Keratinocyte (primary cell): ENCODE data around the gene AIRE. TPM values are rescaled to one million over a fixed set of nuclear protein-coding genes. Genes with fewer than 3 reads are reported as not detected.

Source experiments
- DNase-seq: peaks from one replicate; pipeline ENCODE4 v3.0.0-alpha.2; 2011; ENCODE audit warnings: low read depth, missing footprints, low spot score
- FAIRE-seq: peaks from 2 replicates; lab custom pipeline; 2011; peaks lifted over from hg19 to GRCh38; lab: Jason Lieb, UNC
- H2AFZ ChIP-seq: 2 replicates; pipeline ENCODE4 v1.6.0; 2012; ENCODE audit warnings: low read length, control low read depth, inconsistent platforms; ENCODE audit not compliant: control insufficient read depth
- H3K27ac ChIP-seq: 2 replicates; pipeline ENCODE4 v1.5.1; 2011; ENCODE audit warnings: low read length; ENCODE audit not compliant: control insufficient read depth, insufficient read depth
- H3K27me3 ChIP-seq: 3 replicates; pipeline ENCODE4 v1.6.0; 2011; ENCODE audit warnings: low read length; ENCODE audit not compliant: control insufficient read depth, insufficient read depth; ENCODE audit errors: extremely low read depth
- H3K36me3 ChIP-seq, 2 experiments: 2 replicates in 1 of 2; 3 replicates in 1 of 2; pipeline ENCODE4 v1.5.1; 2011; ENCODE audit warnings: low read length in 2 of 2, mild to moderate bottlenecking in 1 of 2; ENCODE audit not compliant: control insufficient read depth in 2 of 2, insufficient read depth in 2 of 2; ENCODE audit errors: extremely low read depth in 1 of 2
- H3K4me1 ChIP-seq: 3 replicates; pipeline ENCODE4 v1.5.1; 2011; ENCODE audit warnings: low read length; ENCODE audit not compliant: control insufficient read depth, insufficient read depth; ENCODE audit errors: extremely low read depth
- H3K4me2 ChIP-seq: 3 replicates; pipeline ENCODE4 v1.6.0; 2011; ENCODE audit warnings: low read depth, low read length; ENCODE audit not compliant: control insufficient read depth, insufficient read depth; ENCODE audit errors: extremely low read depth
- H3K4me3 ChIP-seq, 3 experiments: fragments of 200-600 bp in 1 of 3; sonication (generic) in 1 of 3; 2 replicates in 2 of 3; 3 replicates in 1 of 3; pipeline ENCODE4 v1.5.1; 2011 to 2016; ENCODE audit warnings: low read length in 3 of 3, mild to moderate bottlenecking in 3 of 3, control low read depth in 2 of 3, inconsistent platforms in 1 of 3, low read depth in 1 of 3, mixed read lengths in 1 of 3, mixed run types in 1 of 3, moderate library complexity in 1 of 3; ENCODE audit not compliant: control insufficient read depth in 2 of 3, insufficient read depth in 2 of 3; ENCODE audit errors: extremely low read depth in 1 of 3
- H3K79me2 ChIP-seq: 2 replicates; pipeline ENCODE4 v1.6.0; 2012; ENCODE audit warnings: low read length; ENCODE audit not compliant: control insufficient read depth, insufficient read depth
- H3K9ac ChIP-seq: 3 replicates; pipeline ENCODE4 v1.6.0; 2011; ENCODE audit warnings: low read length; ENCODE audit not compliant: control insufficient read depth, insufficient read depth; ENCODE audit errors: extremely low read depth
- H3K9me1 ChIP-seq: 3 replicates; pipeline ENCODE4 v1.6.0; 2011; ENCODE audit warnings: low read length; ENCODE audit not compliant: control insufficient read depth, insufficient read depth; ENCODE audit errors: extremely low read depth
- H3K9me3 ChIP-seq: 2 replicates; pipeline ENCODE4 v1.5.1; 2012; ENCODE audit warnings: low read depth, low read length; ENCODE audit not compliant: control insufficient read depth
- H4K20me1 ChIP-seq: 3 replicates; pipeline ENCODE4 v1.6.0; 2011; ENCODE audit warnings: low read length; ENCODE audit not compliant: control insufficient read depth, insufficient read depth; ENCODE audit errors: extremely low read depth
- EZH2 ChIP-seq: IDR thresholded peaks from one replicate; pipeline ENCODE4 v1.6.1; 2012; ENCODE audit warnings: inconsistent platforms, mild to moderate bottlenecking, low read length, moderate library complexity
- dilution Hi-C: fragments of 300-500 bp; cut with MboI; formaldehyde crosslinking; loops from one replicate; pipeline ENCODE4 v1.7.0; 2020; ENCODE audit warnings: low sequenced_read_pairs; ENCODE audit not compliant: extremely low pct_ligation_motif_present
- polyA plus RNA-seq, 5 experiments: library from polyadenylated mRNA; depleted of rRNA in 3 of 5; stranded (reverse) in 3 of 5; stranded (forward) in 1 of 5; unstranded in 1 of 5; fragments of >200 nt; gene quantifications; 1 replicate in 1 of 5; 2 replicates in 3 of 5; 3 replicates in 1 of 5; pipeline versions ENCODE4 v1.2.1 to v1.2.3, GENCODE V29; 2011 to 2012; ENCODE audit warnings: missing spikeins in 2 of 5, low read depth in 1 of 5, low replicate concordance in 1 of 5
- TF ChIP-seq, protein P1 (sequence below), 3 experiments: IDR thresholded peaks in 1 of 3; conservative IDR thresholded peaks in 1 of 3; optimal IDR thresholded peaks in 1 of 3; 2 replicates in 2 of 3; 3 replicates in 1 of 3; pipeline versions ENCODE3 to v1.5.1; 2011; ENCODE audit warnings: low read length in 3 of 3, mild to moderate bottlenecking in 3 of 3, moderate library complexity in 2 of 3, control low read depth in 1 of 3, inconsistent platforms in 1 of 3; ENCODE audit not compliant: insufficient read depth in 2 of 3; ENCODE audit errors: extremely low read depth in 1 of 3

AIRE gene
- polyA plus RNA-seq, 1 donor (not counting 4 experiments of a cell fraction or from before 2014, with no cell fraction given), result not detected

DNA sequence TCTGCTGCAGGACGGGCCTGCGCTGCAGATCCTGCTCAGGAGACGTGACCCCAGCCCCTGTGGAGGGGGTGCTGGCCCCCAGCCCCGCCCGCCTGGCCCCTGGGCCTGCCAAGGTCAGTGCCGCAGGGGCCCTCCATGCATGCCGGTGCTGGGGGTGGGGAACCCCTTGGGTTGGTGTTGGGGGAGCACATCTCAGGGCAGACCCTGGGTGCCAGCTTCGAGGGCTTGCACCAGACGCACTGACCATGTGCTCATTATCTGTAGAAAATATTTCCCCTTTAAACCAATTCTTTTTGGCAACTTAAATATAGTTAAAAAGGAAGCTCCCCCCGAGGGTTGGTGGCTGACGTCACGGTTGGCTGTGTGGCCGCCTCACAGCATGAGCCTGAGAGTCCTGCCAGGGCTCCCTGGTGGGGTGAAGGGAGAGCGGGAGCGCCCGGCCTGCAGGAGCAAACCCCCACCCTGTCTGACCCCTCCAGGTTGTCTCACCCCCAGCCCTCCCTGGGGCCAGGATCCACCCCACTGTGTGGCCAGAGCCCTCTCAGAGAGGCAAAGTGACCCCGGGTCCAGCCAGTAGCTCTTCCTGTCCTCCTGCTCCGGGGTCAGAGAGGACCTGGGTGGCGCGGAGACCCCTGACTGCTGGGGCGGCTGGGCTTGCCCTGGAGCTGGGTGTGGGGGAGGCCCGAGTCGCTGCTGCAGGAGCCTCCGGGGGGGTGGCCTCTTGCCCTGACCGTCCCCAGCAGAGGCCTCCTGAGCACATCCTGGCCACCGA lies 8.9 kb downstream of the AIRE start:
- Histone ChIP-seq H3K4me1 (peaks cover 7% of the 10 kb centered on the region), H2AFZ (no peak overlapping the region), H3K27me3 (peaks cover 17% of the 10 kb centered on the region)

DNA sequence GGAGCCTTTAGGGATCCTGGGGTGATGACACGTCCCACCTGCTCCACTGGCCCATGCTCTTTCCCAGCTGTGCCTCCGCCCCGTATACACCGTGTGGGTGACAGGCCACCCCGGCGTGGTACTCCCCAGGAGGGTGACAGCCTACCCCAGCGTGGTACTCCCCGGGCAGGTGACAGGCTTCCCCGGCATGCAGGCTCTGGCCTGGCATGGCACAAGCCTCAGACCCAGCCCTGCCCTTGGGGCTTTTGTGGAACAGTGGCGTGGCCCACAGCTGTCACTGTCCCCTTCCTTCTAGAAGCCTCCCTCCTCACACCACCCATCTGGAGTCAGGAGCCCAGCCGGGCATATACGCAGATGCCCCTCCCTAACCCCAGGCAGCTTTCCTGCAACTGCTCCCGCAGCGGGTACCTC lies 9.5 kb downstream of the AIRE start:
- H3K27ac ChIP-seq, result no peak overlapping the region
- peaks cover 13% of the 10 kb centered on the region for H3K27me3 ChIP-seq
- TF ChIP-seq, protein P1, sequence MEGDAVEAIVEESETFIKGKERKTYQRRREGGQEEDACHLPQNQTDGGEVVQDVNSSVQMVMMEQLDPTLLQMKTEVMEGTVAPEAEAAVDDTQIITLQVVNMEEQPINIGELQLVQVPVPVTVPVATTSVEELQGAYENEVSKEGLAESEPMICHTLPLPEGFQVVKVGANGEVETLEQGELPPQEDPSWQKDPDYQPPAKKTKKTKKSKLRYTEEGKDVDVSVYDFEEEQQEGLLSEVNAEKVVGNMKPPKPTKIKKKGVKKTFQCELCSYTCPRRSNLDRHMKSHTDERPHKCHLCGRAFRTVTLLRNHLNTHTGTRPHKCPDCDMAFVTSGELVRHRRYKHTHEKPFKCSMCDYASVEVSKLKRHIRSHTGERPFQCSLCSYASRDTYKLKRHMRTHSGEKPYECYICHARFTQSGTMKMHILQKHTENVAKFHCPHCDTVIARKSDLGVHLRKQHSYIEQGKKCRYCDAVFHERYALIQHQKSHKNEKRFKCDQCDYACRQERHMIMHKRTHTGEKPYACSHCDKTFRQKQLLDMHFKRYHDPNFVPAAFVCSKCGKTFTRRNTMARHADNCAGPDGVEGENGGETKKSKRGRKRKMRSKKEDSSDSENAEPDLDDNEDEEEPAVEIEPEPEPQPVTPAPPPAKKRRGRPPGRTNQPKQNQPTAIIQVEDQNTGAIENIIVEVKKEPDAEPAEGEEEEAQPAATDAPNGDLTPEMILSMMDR (optimal IDR thresholded peaks at IDR 0.05 in 1 of 3, IDR thresholded peaks at IDR 0.05 in 1 of 3, conservative IDR thresholded peaks at IDR 0.05 in 1 of 3; ENCODE audit: extremely low read depth in 1 of 3, insufficient read depth in 2 of 3, low read length in 3 of 3), result no peak
- no peak for TF ChIP-seq EZH2
- H3K4me2 ChIP-seq, result no peak overlapping the region
- peaks cover 7% of the 10 kb centered on the region for H3K4me1 ChIP-seq
- H3K9me3 ChIP-seq, result no peaks in the 10 kb centered on the region
- no peak overlapping the region for H3K9ac ChIP-seq
- H3K79me2 ChIP-seq, result no peaks in the 10 kb centered on the region
- H3K9me1 ChIP-seq, result no peaks in the 10 kb centered on the region
- DNase-seq (no peak), FAIRE-seq (no peak)
- H2AFZ ChIP-seq, result no peak overlapping the region
- dilution Hi-C loops, result no loop called here
- H4K20me1 ChIP-seq, result peaks cover 4% of the 10 kb centered on the region
- no peak overlapping the region for H3K4me3 ChIP-seq
- H3K36me3 ChIP-seq, result no peaks in the 10 kb centered on the region

More for the DNA sequence above, 8.9 kb downstream of the AIRE start:
- Histone ChIP-seq H3K9me3 (no peaks in the 10 kb centered on the region), H4K20me1 (peaks cover 4% of the 10 kb centered on the region), H3K9me1 (no peaks in the 10 kb centered on the region), H3K79me2 (no peaks in the 10 kb centered on the region), H3K4me2 (no peak overlapping the region), H3K36me3 (no peaks in the 10 kb centered on the region), H3K4me3 (no peak overlapping the region), H3K27ac (no peak overlapping the region), H3K9ac (no peak overlapping the region)
- no peak for DNase-seq
- TF ChIP-seq EZH2, result no peak
- TF ChIP-seq, protein P1 (optimal IDR thresholded peaks at IDR 0.05 in 1 of 3, IDR thresholded peaks at IDR 0.05 in 1 of 3, conservative IDR thresholded peaks at IDR 0.05 in 1 of 3; ENCODE audit: extremely low read depth in 1 of 3, insufficient read depth in 2 of 3, low read length in 3 of 3), result no peak
- no peak for FAIRE-seq
- dilution Hi-C loops, result no loop called here
